GM12878 (cell line): Measurements from ENCODE around the gene RAD51B.
A peak's percentile ranks its signal among the peaks of the same experiment; 100 is the strongest.

Experiments
- EP300 ChIP-seq, 2 experiments: fragments of 150-350 bp in 1 of 2; IDR thresholded peaks; 2 replicates each; pipeline ENCODE4 v1.6.1; 2011 to 2012; ENCODE audit warnings: low read depth in 2 of 2, low read length in 2 of 2, borderline replicate concordance in 1 of 2, improper control_type of control experiment in 1 of 2, inconsistent platforms in 1 of 2; ENCODE audit not compliant: control insufficient read depth in 1 of 2
- YBX1 ChIP-seq: fragments of 450-650 bp; IDR thresholded peaks from 2 replicates; pipeline ENCODE4 v1.6.1; 2016; ENCODE audit warnings: antibody characterized with exemption

- TF ChIP-seq EP300 (IDR thresholded peaks at IDR 0.05; ENCODE audit: borderline replicate concordance in 1 of 2, control insufficient read depth in 1 of 2, low read depth in 2 of 2, low read length in 2 of 2): peak in 1 of 2 experiments; percentile 46; a peak in 1 of 4 replicates
- TF ChIP-seq YBX1: no peak
Measured at GRCh38 chr14:68373847-68374444, 554.4 kb downstream of the RAD51B start.
